Neutrophil (primary cell): ENCODE data around the gene PAX2.

Experiments
- H3K27ac ChIP-seq: fragments of 200-600 bp; sonication (generic); 2 replicates; pipeline ENCODE4 v1.5.1; 2016; ENCODE audit warnings: mild to moderate bottlenecking, moderate library complexity
- H3K27me3 ChIP-seq: fragments of 200-600 bp; sonication (generic); 2 replicates; pipeline ENCODE4 v1.6.0; 2016; ENCODE audit warnings: mild to moderate bottlenecking
- H3K36me3 ChIP-seq: fragments of 200-600 bp; sonication (generic); 2 replicates; pipeline ENCODE4 v1.5.1; 2017
- H3K4me1 ChIP-seq, 2 experiments: fragments of 200-600 bp in 1 of 2; sonication (generic) in 1 of 2; 1 replicate in 1 of 2; 2 replicates in 1 of 2; pipeline versions ENCODE4 v1.5.1 to v1.6.1; 2013 to 2016; ENCODE audit warnings: low read depth in 1 of 2, low read length in 1 of 2, mild to moderate bottlenecking in 1 of 2, moderate library complexity in 1 of 2; ENCODE audit not compliant: control insufficient read depth in 1 of 2, insufficient read depth in 1 of 2
- H3K4me3 ChIP-seq, 2 experiments: fragments of 200-600 bp in 1 of 2; sonication (generic) in 1 of 2; 1 replicate in 1 of 2; 2 replicates in 1 of 2; pipeline ENCODE4 v1.5.1; 2013 to 2016; ENCODE audit warnings: low read depth in 1 of 2, low read length in 1 of 2, mild to moderate bottlenecking in 1 of 2, moderate library complexity in 1 of 2
- H3K9me3 ChIP-seq: fragments of 200-600 bp; sonication (generic); 2 replicates; pipeline ENCODE4 v1.5.1; 2016
- CTCF ChIP-seq: fragments of 200-600 bp; sonication (generic); IDR thresholded peaks from 2 replicates; pipeline ENCODE4 v1.5.1; 2016; ENCODE audit warnings: antibody characterized with exemption

The PAX2 gene

GRCh38 chr10:100793055-100793454 is 47.7 kb downstream of the PAX2 start:
- H3K9me3 ChIP-seq = no peaks in the 10 kb centered on the region
- H3K27ac ChIP-seq = no peak overlapping the region
- no peak for TF ChIP-seq CTCF
- no peaks in the 10 kb centered on the region for H3K4me1 ChIP-seq
- H3K36me3 ChIP-seq = no peaks in the 10 kb centered on the region
- no peak overlapping the region for H3K4me3 ChIP-seq
- H3K27me3 ChIP-seq = peaks cover 94% of the 10 kb centered on the region

GRCh38 chr10:100799881-100800280 is 54.5 kb downstream of the PAX2 start:
- H3K4me1 ChIP-seq = no peaks in the 10 kb centered on the region
- no peak for TF ChIP-seq CTCF
- H3K9me3 ChIP-seq = no peaks in the 10 kb centered on the region
- peaks cover 96% of the 10 kb centered on the region for H3K27me3 ChIP-seq
- no peak overlapping the region for H3K4me3 ChIP-seq
- H3K36me3 ChIP-seq = no peaks in the 10 kb centered on the region
- no peak overlapping the region for H3K27ac ChIP-seq

GRCh38 chr10:100800931-100801330 is 55.5 kb downstream of the PAX2 start:
- Histone ChIP-seq H3K27me3 (peaks cover 96% of the 10 kb centered on the region), H3K9me3 (no peaks in the 10 kb centered on the region), H3K27ac (no peak overlapping the region), H3K4me1 (no peaks in the 10 kb centered on the region), H3K4me3 (no peak overlapping the region), H3K36me3 (no peaks in the 10 kb centered on the region)
- no peak for TF ChIP-seq CTCF

- Histone ChIP-seq H3K27me3 (peaks cover 97% of the 10 kb centered on the region), H3K36me3 (no peaks in the 10 kb centered on the region), H3K4me1 (no peaks in the 10 kb centered on the region), H3K4me3 (no peak overlapping the region), H3K9me3 (no peaks in the 10 kb centered on the region), H3K27ac (no peak overlapping the region)
- no peak for TF ChIP-seq CTCF
These were observed 56.8 kb downstream of the PAX2 start for GRCh38 chr10:100802196-100802595.

GRCh38 chr10:100802607-100803006 is 57.2 kb downstream of the PAX2 start:
- Histone ChIP-seq H3K36me3 (no peaks in the 10 kb centered on the region), H3K4me3 (no peak overlapping the region), H3K27me3 (peaks cover 97% of the 10 kb centered on the region), H3K9me3 (no peaks in the 10 kb centered on the region), H3K27ac (no peak overlapping the region), H3K4me1 (no peaks in the 10 kb centered on the region)
- no peak for TF ChIP-seq CTCF

GRCh38 chr10:100803492-100803891 is 58.1 kb downstream of the PAX2 start:
- TF ChIP-seq CTCF = no peak
- no peak overlapping the region for H3K4me3 ChIP-seq
- H3K36me3 ChIP-seq = no peaks in the 10 kb centered on the region
- H3K9me3 ChIP-seq = no peaks in the 10 kb centered on the region
- no peaks in the 10 kb centered on the region for H3K4me1 ChIP-seq
- H3K27ac ChIP-seq = no peak overlapping the region
- H3K27me3 ChIP-seq = peaks cover 99% of the 10 kb centered on the region
